DND-41 (cell line): ENCODE data around the gene MDM2.

Experiments
- ATAC-seq: fragments of 200-7000 bp; cut with Tn5 transposase; 3 replicates; pipeline ENCODE4 v1.9.1; 2021; ENCODE audit warnings: low read depth; ENCODE audit not compliant: insufficient read depth
- DNase-seq: peaks from one replicate; pipeline ENCODE4 v3.0.0-alpha.2; 2020
- H2AFZ ChIP-seq: 2 replicates; pipeline ENCODE4 v1.6.0; 2012; ENCODE audit warnings: low read depth, low read length
- H3K27ac ChIP-seq: 2 replicates; pipeline ENCODE4 v1.5.1; 2012; ENCODE audit warnings: low read length, inconsistent platforms
- H3K27me3 ChIP-seq: fragments of 200-600 bp; sonication (generic); 2 replicates; pipeline ENCODE4 v1.6.0; 2012; ENCODE audit warnings: low read length, mild to moderate bottlenecking, inconsistent platforms; ENCODE audit not compliant: insufficient read depth, poor library complexity
- H3K36me3 ChIP-seq: 2 replicates; pipeline ENCODE4 v1.5.1; 2012; ENCODE audit warnings: low read length, inconsistent platforms; ENCODE audit not compliant: insufficient read depth
- H3K4me1 ChIP-seq: 2 replicates; pipeline ENCODE4 v1.5.1; 2012; ENCODE audit warnings: mild to moderate bottlenecking, low read length; ENCODE audit not compliant: insufficient read depth
- H3K4me2 ChIP-seq: 2 replicates; pipeline ENCODE4 v1.6.0; 2012; ENCODE audit warnings: mild to moderate bottlenecking, moderate library complexity, low read length, inconsistent platforms; ENCODE audit not compliant: insufficient read depth
- H3K4me3 ChIP-seq, 2 experiments: fragments of 200-600 bp in 1 of 2; shearing (Covaris generic) in 1 of 2; 2 replicates each; pipeline ENCODE4 v1.5.1; 2012 to 2016; ENCODE audit warnings: inconsistent platforms in 2 of 2, low read length in 2 of 2, mild to moderate bottlenecking in 2 of 2, low read depth in 1 of 2, moderate library complexity in 1 of 2
- H3K79me2 ChIP-seq: 2 replicates; pipeline ENCODE4 v1.6.0; 2012; ENCODE audit warnings: low read length, inconsistent platforms; ENCODE audit not compliant: insufficient read depth
- H3K9ac ChIP-seq: 2 replicates; pipeline ENCODE4 v1.6.0; 2012; ENCODE audit warnings: low read depth, mild to moderate bottlenecking, inconsistent platforms, low read length, moderate library complexity
- H3K9me3 ChIP-seq: 2 replicates; pipeline ENCODE4 v1.5.1; 2012; ENCODE audit warnings: low read length, moderate library complexity, mild to moderate bottlenecking, inconsistent platforms; ENCODE audit not compliant: insufficient read depth, severe bottlenecking
- H4K20me1 ChIP-seq: 2 replicates; pipeline ENCODE4 v1.6.0; 2012; ENCODE audit warnings: low read length; ENCODE audit not compliant: insufficient read depth
- EZH2 ChIP-seq: IDR thresholded peaks from 3 replicates; pipeline ENCODE4 v1.6.1; 2012; ENCODE audit warnings: borderline replicate concordance, low read depth, mild to moderate bottlenecking, moderate library complexity, low read length, inconsistent platforms; ENCODE audit not compliant: severe bottlenecking
- TF ChIP-seq, protein P1 (sequence below): IDR thresholded peaks from 2 replicates; pipeline ENCODE4 v1.5.1; 2012; ENCODE audit warnings: borderline replicate concordance, low read length, moderate library complexity, mild to moderate bottlenecking; ENCODE audit not compliant: poor library complexity, severe bottlenecking; ENCODE audit errors: extremely low read depth

MDM2 gene

DNA sequence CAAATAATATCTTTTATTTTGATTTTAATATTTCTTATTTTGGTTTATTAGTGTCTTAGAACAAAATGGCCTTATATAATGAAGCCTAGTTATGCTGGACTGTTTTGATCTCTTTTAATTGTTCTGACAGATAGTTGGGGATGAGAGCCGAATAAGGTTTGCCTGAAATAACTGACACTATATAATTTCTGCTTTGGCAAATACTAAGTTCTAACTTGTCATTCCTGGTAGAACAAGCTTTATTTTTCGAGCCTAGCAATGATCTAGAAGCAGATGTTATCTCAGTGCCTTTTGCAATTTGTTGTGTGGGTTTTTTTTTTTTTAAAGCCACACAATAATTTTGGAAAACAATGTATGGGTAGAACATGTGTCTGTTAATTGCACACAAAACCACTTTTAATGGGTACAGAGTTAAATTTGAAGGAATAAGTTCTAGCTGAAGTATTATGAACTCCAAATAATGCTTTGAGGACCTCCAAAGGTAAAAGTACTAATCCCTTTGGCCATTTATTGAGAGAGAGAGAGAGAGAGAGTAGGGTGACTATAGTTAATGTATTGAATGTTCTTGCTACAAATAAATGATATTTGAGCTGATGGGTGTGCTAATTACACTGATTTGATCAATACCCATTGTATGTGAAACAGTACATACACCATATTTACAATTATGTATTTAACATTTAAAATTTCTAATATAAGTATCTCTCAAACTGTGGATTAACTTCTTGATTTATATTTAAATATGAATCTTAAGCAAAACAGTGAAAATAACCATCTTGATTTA is 35.0 kb downstream of the MDM2 start:
- H3K36me3 ChIP-seq, result peaks cover 63% of the 10 kb centered on the region
- H2AFZ ChIP-seq, result no peak overlapping the region
- no peaks in the 10 kb centered on the region for H3K4me1 ChIP-seq
- DNase-seq (no peak), ATAC-seq (no peak)
- H3K4me2 ChIP-seq, result no peak overlapping the region
- H3K27ac ChIP-seq, result no peak overlapping the region
- no peaks in the 10 kb centered on the region for H3K9me3 ChIP-seq
- TF ChIP-seq, protein P1, sequence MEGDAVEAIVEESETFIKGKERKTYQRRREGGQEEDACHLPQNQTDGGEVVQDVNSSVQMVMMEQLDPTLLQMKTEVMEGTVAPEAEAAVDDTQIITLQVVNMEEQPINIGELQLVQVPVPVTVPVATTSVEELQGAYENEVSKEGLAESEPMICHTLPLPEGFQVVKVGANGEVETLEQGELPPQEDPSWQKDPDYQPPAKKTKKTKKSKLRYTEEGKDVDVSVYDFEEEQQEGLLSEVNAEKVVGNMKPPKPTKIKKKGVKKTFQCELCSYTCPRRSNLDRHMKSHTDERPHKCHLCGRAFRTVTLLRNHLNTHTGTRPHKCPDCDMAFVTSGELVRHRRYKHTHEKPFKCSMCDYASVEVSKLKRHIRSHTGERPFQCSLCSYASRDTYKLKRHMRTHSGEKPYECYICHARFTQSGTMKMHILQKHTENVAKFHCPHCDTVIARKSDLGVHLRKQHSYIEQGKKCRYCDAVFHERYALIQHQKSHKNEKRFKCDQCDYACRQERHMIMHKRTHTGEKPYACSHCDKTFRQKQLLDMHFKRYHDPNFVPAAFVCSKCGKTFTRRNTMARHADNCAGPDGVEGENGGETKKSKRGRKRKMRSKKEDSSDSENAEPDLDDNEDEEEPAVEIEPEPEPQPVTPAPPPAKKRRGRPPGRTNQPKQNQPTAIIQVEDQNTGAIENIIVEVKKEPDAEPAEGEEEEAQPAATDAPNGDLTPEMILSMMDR, result no peak
- no peak for TF ChIP-seq EZH2
- H3K27me3 ChIP-seq, result no peaks in the 10 kb centered on the region
- no peaks in the 10 kb centered on the region for H3K79me2 ChIP-seq
- H4K20me1 ChIP-seq, result peaks cover 16% of the 10 kb centered on the region; the same call in 1 of the 2 replicates
- H3K4me3 ChIP-seq, result no peak overlapping the region
- no peak overlapping the region for H3K9ac ChIP-seq

DNA sequence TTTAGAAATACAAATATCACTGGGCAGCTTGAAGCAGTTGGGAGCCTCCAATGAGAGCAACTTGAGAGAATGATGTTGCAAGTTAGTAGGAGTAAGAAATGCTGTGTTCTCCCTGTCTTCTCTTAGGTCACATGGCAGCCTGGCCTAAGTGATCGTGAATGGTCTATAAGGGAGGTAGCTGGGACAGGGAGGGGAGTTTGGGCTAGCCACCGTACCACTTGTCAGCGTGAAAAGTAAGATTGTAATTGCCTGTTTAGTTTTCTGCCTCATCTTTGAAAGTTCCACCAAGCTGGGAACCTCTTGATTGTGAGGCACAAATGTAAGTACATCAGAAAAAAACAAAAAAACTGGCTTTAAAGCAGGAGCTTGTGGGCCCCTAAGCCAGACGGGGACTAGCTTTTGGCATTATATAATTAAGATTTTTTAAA is 36.4 kb downstream of the MDM2 start:
- DNase-seq (no peak), ATAC-seq (no peak)
- Histone ChIP-seq H2AFZ (no peak overlapping the region), H3K79me2 (no peaks in the 10 kb centered on the region), H3K9me3 (no peaks in the 10 kb centered on the region), H3K27me3 (no peaks in the 10 kb centered on the region), H3K4me3 (no peak overlapping the region), H3K36me3 (peaks cover 49% of the 10 kb centered on the region), H3K9ac (no peak overlapping the region), H3K4me2 (no peak overlapping the region), H4K20me1 (peaks cover 10% of the 10 kb centered on the region; the same call in 1 of the 2 replicates), H3K4me1 (no peaks in the 10 kb centered on the region), H3K27ac (no peak overlapping the region)
- TF ChIP-seq EZH2, result no peak
- TF ChIP-seq, protein P1, result no peak

DNA sequence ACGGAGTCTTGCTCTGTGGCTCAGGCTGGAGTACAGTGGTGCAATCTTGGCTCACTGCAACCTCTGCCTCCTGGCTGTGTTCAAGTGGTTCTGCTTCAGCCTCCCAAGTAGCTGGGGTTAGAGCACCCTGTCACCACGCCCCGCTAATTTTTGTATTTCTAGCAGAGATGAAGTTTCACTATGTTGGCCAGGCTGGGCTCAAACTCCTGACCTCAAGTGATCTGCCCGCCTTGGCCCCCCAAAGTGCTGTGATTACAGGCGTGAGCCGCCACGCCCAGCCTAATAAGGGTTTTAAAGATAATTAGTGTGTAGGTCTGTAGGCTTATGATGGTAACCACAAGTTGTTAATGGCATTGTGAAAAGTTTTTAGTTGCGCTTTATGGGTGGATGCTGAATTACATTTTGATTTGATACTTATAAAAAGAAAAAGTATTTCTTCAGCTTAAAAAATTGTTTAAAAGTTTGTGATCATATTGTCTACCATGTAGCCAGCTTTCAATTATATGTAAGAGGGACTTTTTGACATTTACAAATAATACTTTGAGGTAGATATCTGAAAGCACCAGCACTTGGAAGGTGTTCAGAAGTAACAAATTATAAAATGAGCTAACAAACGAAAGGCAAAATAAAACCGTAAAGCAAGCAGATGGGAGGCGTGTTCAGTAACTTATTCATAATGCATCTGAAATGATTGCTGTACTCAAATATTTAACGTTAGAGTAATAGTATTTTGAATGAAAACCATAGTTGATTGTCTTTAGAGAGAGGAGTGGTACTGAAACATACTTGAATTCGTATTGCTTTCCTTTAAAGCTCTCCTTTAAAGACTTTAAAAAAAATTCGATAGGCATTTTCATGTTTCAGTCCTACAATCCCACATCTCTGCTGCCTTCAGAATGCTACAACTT is 37.1 kb downstream of the MDM2 start:
- H3K9ac ChIP-seq, result no peak overlapping the region
- H4K20me1 ChIP-seq, result peaks cover 10% of the 10 kb centered on the region; the same call in 1 of the 2 replicates
- no peaks in the 10 kb centered on the region for H3K79me2 ChIP-seq
- ATAC-seq (no peak), DNase-seq (no peak)
- no peak overlapping the region for H2AFZ ChIP-seq
- no peak for TF ChIP-seq EZH2
- TF ChIP-seq, protein P1, result no peak
- H3K27me3 ChIP-seq, result no peaks in the 10 kb centered on the region
- no peak overlapping the region for H3K4me3 ChIP-seq
- H3K27ac ChIP-seq, result no peak overlapping the region
- H3K9me3 ChIP-seq, result no peaks in the 10 kb centered on the region
- H3K4me1 ChIP-seq, result no peaks in the 10 kb centered on the region
- H3K36me3 ChIP-seq, result peaks cover 42% of the 10 kb centered on the region
- no peak overlapping the region for H3K4me2 ChIP-seq
